ENCODE measurements around the gene MRTFA.

DNA sequence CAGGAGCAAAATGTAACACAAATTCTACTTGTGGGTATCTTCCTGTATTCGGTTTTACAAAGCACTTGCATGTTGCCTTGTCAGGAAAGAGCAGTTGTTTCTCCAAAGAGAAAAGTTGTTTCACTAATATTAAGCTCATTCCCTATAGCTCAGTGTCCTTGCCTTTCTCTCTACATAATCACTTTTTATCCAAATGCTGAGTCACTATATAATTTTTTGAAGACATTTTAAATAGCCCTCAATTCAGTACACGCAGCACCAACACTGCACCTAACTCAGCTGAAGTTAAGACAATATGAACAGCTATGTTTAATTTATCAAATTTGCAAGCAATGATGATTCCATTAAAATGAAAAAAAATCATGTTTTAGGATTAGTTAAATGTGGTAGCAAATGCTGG is 14.5 kb upstream of the MRTFA start:
- TF ChIP-seq ZFX (IDR thresholded peaks at IDR 0.05; ENCODE audit: borderline replicate concordance): no peak
- TF ChIP-seq, protein P1, sequence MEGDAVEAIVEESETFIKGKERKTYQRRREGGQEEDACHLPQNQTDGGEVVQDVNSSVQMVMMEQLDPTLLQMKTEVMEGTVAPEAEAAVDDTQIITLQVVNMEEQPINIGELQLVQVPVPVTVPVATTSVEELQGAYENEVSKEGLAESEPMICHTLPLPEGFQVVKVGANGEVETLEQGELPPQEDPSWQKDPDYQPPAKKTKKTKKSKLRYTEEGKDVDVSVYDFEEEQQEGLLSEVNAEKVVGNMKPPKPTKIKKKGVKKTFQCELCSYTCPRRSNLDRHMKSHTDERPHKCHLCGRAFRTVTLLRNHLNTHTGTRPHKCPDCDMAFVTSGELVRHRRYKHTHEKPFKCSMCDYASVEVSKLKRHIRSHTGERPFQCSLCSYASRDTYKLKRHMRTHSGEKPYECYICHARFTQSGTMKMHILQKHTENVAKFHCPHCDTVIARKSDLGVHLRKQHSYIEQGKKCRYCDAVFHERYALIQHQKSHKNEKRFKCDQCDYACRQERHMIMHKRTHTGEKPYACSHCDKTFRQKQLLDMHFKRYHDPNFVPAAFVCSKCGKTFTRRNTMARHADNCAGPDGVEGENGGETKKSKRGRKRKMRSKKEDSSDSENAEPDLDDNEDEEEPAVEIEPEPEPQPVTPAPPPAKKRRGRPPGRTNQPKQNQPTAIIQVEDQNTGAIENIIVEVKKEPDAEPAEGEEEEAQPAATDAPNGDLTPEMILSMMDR (IDR thresholded peaks at IDR 0.05): no peak

Data from 22Rv1 (cell line).